H9 (cell line): ENCODE results near the gene ZC3H18. TPM values are rescaled to one million over a fixed set of nuclear protein-coding genes. Genes with fewer than 3 reads are reported as not detected.

ENCODE experiments used
- DNase-seq: peaks from one replicate; pipeline ENCODE4 v3.0.0-alpha.2; 2017
- H2AFZ ChIP-seq: one replicate; pipeline ENCODE4 v1.6.1; 2013; ENCODE audit warnings: mild to moderate bottlenecking, low read length, control low read depth, moderate library complexity
- H2AK5ac ChIP-seq: 2 replicates; pipeline ENCODE4 v1.6.1; 2013; ENCODE audit warnings: low read length, control low read depth, mixed read lengths; ENCODE audit not compliant: insufficient read length
- H2BK120ac ChIP-seq: one replicate; pipeline ENCODE4 v1.6.1; 2013; ENCODE audit warnings: low read depth, mild to moderate bottlenecking, low read length, control low read depth, inconsistent platforms; ENCODE audit not compliant: poor library complexity, severe bottlenecking
- H2BK12ac ChIP-seq: 2 replicates; pipeline ENCODE4 v1.6.1; 2013; ENCODE audit warnings: low read length, control low read depth, mixed read lengths, low read depth; ENCODE audit not compliant: insufficient read length
- H2BK15ac ChIP-seq: 2 replicates; pipeline ENCODE4 v1.6.1; 2013; ENCODE audit warnings: low read depth, low read length, control low read depth
- H2BK20ac ChIP-seq: one replicate; pipeline ENCODE4 v1.6.1; 2013; ENCODE audit warnings: low read depth, mild to moderate bottlenecking, low read length, control low read depth, inconsistent platforms; ENCODE audit not compliant: poor library complexity, severe bottlenecking
- H2BK5ac ChIP-seq: 2 replicates; pipeline ENCODE4 v1.6.1; 2013; ENCODE audit warnings: low read length, control low read depth, mixed read lengths; ENCODE audit not compliant: insufficient read length
- H3K14ac ChIP-seq: 2 replicates; pipeline ENCODE4 v1.6.1; 2013; ENCODE audit warnings: low read length, control low read depth; ENCODE audit not compliant: insufficient read depth
- H3K18ac ChIP-seq: 2 replicates; pipeline ENCODE4 v1.6.1; 2013; ENCODE audit warnings: low read depth, mild to moderate bottlenecking, mixed read lengths, low read length, control low read depth; ENCODE audit not compliant: insufficient read length
- H3K23ac ChIP-seq: 2 replicates; pipeline ENCODE4 v1.6.1; 2013; ENCODE audit warnings: low read length, control low read depth, mixed read lengths, low read depth; ENCODE audit not compliant: insufficient read length
- H3K23me2 ChIP-seq: 2 replicates; pipeline ENCODE4 v1.6.1; 2013; ENCODE audit warnings: low read depth, mild to moderate bottlenecking, mixed read lengths, low read length, control low read depth; ENCODE audit not compliant: insufficient read length, poor library complexity, severe bottlenecking
- H3K27ac ChIP-seq: 2 replicates; pipeline ENCODE4 v1.5.1; 2013; ENCODE audit warnings: low read length, control low read depth, mixed read lengths, low read depth; ENCODE audit not compliant: insufficient read length
- H3K27me3 ChIP-seq: 2 replicates; pipeline ENCODE4 v1.6.1; 2013; ENCODE audit warnings: low read length, control low read depth, inconsistent platforms; ENCODE audit not compliant: insufficient read depth
- H3K4ac ChIP-seq: 2 replicates; pipeline ENCODE4 v1.6.1; 2013; ENCODE audit warnings: low read depth, mild to moderate bottlenecking, control low read depth, inconsistent platforms, low read length, moderate library complexity
- H3K4me1 ChIP-seq: 2 replicates; pipeline ENCODE4 v1.6.1; 2013; ENCODE audit warnings: low read length, control low read depth, inconsistent platforms; ENCODE audit not compliant: insufficient read depth
- H3K4me2 ChIP-seq: 2 replicates; pipeline ENCODE4 v1.6.1; 2013; ENCODE audit warnings: low read length, control low read depth, mixed read lengths; ENCODE audit not compliant: insufficient read length, insufficient read depth
- H3K56ac ChIP-seq: 2 replicates; pipeline ENCODE4 v1.6.1; 2013; ENCODE audit warnings: low read depth, mild to moderate bottlenecking, mixed read lengths, low read length, control low read depth; ENCODE audit not compliant: insufficient read length
- H3K79me1 ChIP-seq: 2 replicates; pipeline ENCODE4 v1.6.1; 2013; ENCODE audit warnings: low read depth, mild to moderate bottlenecking, moderate library complexity, low read length, control low read depth, inconsistent platforms; ENCODE audit not compliant: insufficient read depth, poor library complexity, severe bottlenecking
- H3K79me2 ChIP-seq: 2 replicates; pipeline ENCODE4 v1.6.1; 2013; ENCODE audit warnings: low read length, control low read depth, inconsistent platforms; ENCODE audit not compliant: insufficient read depth
- H3K9ac ChIP-seq: 2 replicates; pipeline ENCODE4 v1.6.1; 2013; ENCODE audit warnings: low read length, control low read depth, mixed read lengths; ENCODE audit not compliant: insufficient read length; ENCODE audit errors: extremely low read depth
- H3K9me3 ChIP-seq: one replicate; pipeline ENCODE4 v1.6.1; 2013; ENCODE audit warnings: low read depth, low read length, inconsistent platforms; ENCODE audit not compliant: control insufficient read depth
- H3T11ph ChIP-seq: one replicate; pipeline ENCODE4 v1.6.1; 2013; ENCODE audit warnings: mild to moderate bottlenecking, low read length, control low read depth, inconsistent platforms
- H4K20me1 ChIP-seq: one replicate; pipeline ENCODE4 v1.6.1; 2013; ENCODE audit not compliant: control insufficient read depth, insufficient read length, insufficient read depth
- H4K5ac ChIP-seq: 2 replicates; pipeline ENCODE4 v1.6.1; 2013; ENCODE audit warnings: low read depth, mild to moderate bottlenecking, mixed read lengths, low read length, control low read depth; ENCODE audit not compliant: insufficient read length
- H4K8ac ChIP-seq: replicated peaks from 2 replicates; pipeline ENCODE4 v1.6.1; 2013; ENCODE audit warnings: low read length, control low read depth, mixed read lengths, low read depth; ENCODE audit not compliant: insufficient read length
- H4K91ac ChIP-seq: 2 replicates; pipeline ENCODE4 v1.6.1; 2013; ENCODE audit warnings: low read depth, mild to moderate bottlenecking, moderate library complexity, mixed read lengths, low read length, control low read depth; ENCODE audit not compliant: insufficient read length
- H3K27ac Mint-ChIP-seq, 3 experiments: 2 replicates in 2 of 3; 3 replicates in 1 of 3; pipeline ENCODE4 v1.8.0; 2020 to 2021; ENCODE audit warnings: mixed read lengths in 3 of 3, mild to moderate bottlenecking in 1 of 3, moderate library complexity in 1 of 3
- H3K27me3 Mint-ChIP-seq: 2 replicates; pipeline ENCODE4 v1.8.0; 2021; ENCODE audit warnings: low read depth, mild to moderate bottlenecking, moderate library complexity, mixed read lengths
- H3K36me3 Mint-ChIP-seq, 3 experiments: 2 replicates in 2 of 3; 3 replicates in 1 of 3; pipeline ENCODE4 v1.8.0; 2020 to 2021; ENCODE audit warnings: low read depth in 3 of 3, mixed read lengths in 3 of 3; ENCODE audit not compliant: insufficient read depth in 1 of 3
- H3K4me1 Mint-ChIP-seq, 2 experiments: 2 replicates each; pipeline ENCODE4 v1.8.0; 2020; ENCODE audit warnings: mixed read lengths in 2 of 2
- H3K4me3 Mint-ChIP-seq, 2 experiments: 2 replicates in 1 of 2; 3 replicates in 1 of 2; pipeline ENCODE4 v1.8.0; 2020 to 2021; ENCODE audit warnings: mild to moderate bottlenecking in 2 of 2, mixed read lengths in 2 of 2, moderate library complexity in 1 of 2
- H3K9me3 Mint-ChIP-seq, 2 experiments: 2 replicates in 1 of 2; 3 replicates in 1 of 2; pipeline ENCODE4 v1.8.0; 2020; ENCODE audit warnings: mild to moderate bottlenecking in 2 of 2, mixed read lengths in 2 of 2, moderate library complexity in 1 of 2
- CTCF ChIP-seq: fragments of 200-600 bp; sonication (generic); conservative IDR thresholded peaks from 3 replicates; pipeline ENCODE4 v1.8.0; 2021; ENCODE audit warnings: antibody characterized with exemption, mild to moderate bottlenecking
- WGBS: extraction: QIAGEN DNeasy Blood & Tissue Kit; methylation state at CpG from one replicate; pipeline ENCODE4 v1.1.7; 2013; ENCODE audit warnings: missing lambda C conversion rate, low lambda C conversion rate, mixed read lengths; ENCODE audit not compliant: insufficient read length; ENCODE audit errors: extremely low coverage; 5-methylcytosine and 5-hydroxymethylcytosine counted together
- total RNA-seq: library from RNA; stranded (reverse); gene quantifications from 2 replicates; pipeline ENCODE4 v1.2.1, GENCODE V29; 2021

The ZC3H18 gene
- total RNA-seq, 1 experiment from 2014 or later: 69.7 TPM

GRCh38 chr16:88656291-88656980, 86.2 kb downstream of the ZC3H18 start:
- Histone ChIP-seq H3K4ac (no peak overlapping the region), H3K9me3 (no peaks in the 10 kb centered on the region), H3K56ac (no peak overlapping the region), H3T11ph (no peak overlapping the region), H3K27me3 (no peaks in the 10 kb centered on the region), H2BK120ac (no peak overlapping the region), H2BK15ac (no peak overlapping the region), H3K79me2 (peaks cover 16% of the 10 kb centered on the region; the same call in 1 of the 2 replicates), H2AFZ (no peak overlapping the region), H3K27ac (no peak overlapping the region), H3K9ac (no peak overlapping the region), H3K14ac (no peak overlapping the region; the same call in 1 of the 2 replicates), H3K4me2 (no peak overlapping the region), H3K23me2 (peaks cover 1% of the 10 kb centered on the region), H2BK5ac (no peak overlapping the region), H3K4me1 (peaks cover 1% of the 10 kb centered on the region; the same call in 1 of the 2 replicates), H3K79me1 (peaks cover 3% of the 10 kb centered on the region), H2AK5ac (no peak overlapping the region), H2BK12ac (no peak overlapping the region), H4K91ac (no peak overlapping the region), H3K18ac (no peak overlapping the region), H4K5ac (no peak overlapping the region), H4K8ac (no peak overlapping the region), H3K23ac (no peak overlapping the region), H4K20me1 (no peaks in the 10 kb centered on the region), H2BK20ac (no peak overlapping the region)
- H3K9me3 Mint-ChIP-seq: no peaks in the 10 kb centered on the region
- no peak overlapping the region for H3K4me3 Mint-ChIP-seq
- TF ChIP-seq CTCF: no peak
- H3K4me1 Mint-ChIP-seq: peaks cover 5 to 11% of the 10 kb centered on the region in 2 experiments
- DNase-seq: no peak
- H3K36me3 Mint-ChIP-seq: peaks cover 9 to 34% (median 30%) of the 10 kb centered on the region in 3 experiments; a peak in 6 of 7 replicates
- H3K27ac Mint-ChIP-seq: peak overlapping the region in 2 of 3 experiments; percentile 34 to 65; a peak in 1 of 7 replicates
- WGBS: no CpG with 5 or more reads among the region's 25 CpGs
- H3K27me3 Mint-ChIP-seq: no peaks in the 10 kb centered on the region
